ENCODE data around the gene CPVL. TPM values are rescaled to one million over a fixed set of nuclear protein-coding genes. Genes with fewer than 3 reads are reported as not detected.

CPVL gene
- total RNA-seq, 4 donors from 2014 or later, result 3.9 to 34.1 (median 15.7) TPM

DNA sequence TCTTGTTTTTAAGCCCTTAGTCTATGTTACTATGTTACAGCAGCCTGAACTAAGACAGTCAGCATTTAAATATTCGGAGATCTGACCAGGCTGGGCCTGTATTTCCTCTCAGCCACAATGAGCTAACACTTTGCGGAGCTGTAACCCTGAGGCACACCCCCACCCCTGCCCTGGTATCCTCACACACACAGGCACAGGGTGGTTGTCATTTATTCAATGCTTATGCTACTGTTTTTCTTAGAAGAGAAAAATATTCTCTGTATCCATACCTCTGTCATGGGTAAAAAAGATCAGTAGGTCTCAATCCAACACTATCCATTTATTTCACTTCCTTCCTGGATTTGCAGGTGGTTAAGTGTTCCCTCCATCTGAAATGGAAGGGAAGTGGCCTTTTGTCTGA is 107.9 kb downstream of the CPVL start:
- WGBS, 2 donors, result 61 to 87% methylated on average over 2 of the region's 2 CpGs
- TF ChIP-seq, protein P1, sequence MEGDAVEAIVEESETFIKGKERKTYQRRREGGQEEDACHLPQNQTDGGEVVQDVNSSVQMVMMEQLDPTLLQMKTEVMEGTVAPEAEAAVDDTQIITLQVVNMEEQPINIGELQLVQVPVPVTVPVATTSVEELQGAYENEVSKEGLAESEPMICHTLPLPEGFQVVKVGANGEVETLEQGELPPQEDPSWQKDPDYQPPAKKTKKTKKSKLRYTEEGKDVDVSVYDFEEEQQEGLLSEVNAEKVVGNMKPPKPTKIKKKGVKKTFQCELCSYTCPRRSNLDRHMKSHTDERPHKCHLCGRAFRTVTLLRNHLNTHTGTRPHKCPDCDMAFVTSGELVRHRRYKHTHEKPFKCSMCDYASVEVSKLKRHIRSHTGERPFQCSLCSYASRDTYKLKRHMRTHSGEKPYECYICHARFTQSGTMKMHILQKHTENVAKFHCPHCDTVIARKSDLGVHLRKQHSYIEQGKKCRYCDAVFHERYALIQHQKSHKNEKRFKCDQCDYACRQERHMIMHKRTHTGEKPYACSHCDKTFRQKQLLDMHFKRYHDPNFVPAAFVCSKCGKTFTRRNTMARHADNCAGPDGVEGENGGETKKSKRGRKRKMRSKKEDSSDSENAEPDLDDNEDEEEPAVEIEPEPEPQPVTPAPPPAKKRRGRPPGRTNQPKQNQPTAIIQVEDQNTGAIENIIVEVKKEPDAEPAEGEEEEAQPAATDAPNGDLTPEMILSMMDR (IDR thresholded peaks at IDR 0.05), result no peak
- no peak for TF ChIP-seq POLR2A (IDR thresholded peaks at IDR 0.05)
- no peaks in the 10 kb centered on the region for H3K27me3 ChIP-seq
- H3K4me3 ChIP-seq, result no peak overlapping the region
- H3K9me3 ChIP-seq, result no peaks in the 10 kb centered on the region
- no peaks in the 10 kb centered on the region for H3K36me3 ChIP-seq
- intact Hi-C loops (cut with DNase I), result no loop called here
- H3K27ac ChIP-seq, result no peak overlapping the region
- peaks cover 0 to 38% (median 9%) of the 10 kb centered on the region in 3 donors for H3K4me1 ChIP-seq
- no peak for DNase-seq

DNA sequence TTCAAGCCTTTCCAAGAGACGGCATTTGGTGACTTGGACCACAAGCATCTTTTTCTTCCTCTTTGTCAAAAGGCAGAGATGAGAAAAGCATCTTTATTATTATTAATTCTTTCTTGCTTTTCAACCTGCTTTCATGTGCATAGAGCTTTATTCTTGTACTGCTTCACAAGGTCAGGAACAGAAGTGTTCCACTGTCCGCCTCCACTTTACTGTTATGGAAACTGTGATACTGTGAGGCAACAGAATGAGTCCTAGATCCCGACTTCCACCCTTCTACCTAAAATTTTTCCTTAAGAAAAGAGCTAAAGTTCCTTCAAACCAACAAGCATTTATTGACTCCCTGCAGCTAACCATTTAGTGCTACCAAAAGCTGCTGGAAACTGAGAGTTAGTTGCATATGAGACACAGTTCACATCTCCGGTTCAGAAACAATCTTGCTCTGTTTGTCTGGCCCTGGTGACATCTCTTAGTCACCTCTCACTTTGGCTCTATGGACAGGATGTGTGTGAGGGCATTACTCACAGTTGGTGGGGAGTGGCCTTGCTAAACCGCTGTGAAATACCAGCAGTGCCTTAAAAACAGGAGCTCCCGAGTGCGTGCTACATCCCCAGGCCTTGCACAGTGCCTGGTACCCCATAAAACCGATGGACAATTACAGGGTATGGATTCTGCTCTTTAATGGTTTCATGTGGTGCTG is 111.1 kb downstream of the CPVL start:
- no peak for TF ChIP-seq POLR2A (IDR thresholded peaks at IDR 0.05)
- TF ChIP-seq, protein P1 (IDR thresholded peaks at IDR 0.05), result no peak
- H3K4me3 ChIP-seq, result no peak overlapping the region
- 72 to 84% methylated on average over 8 of the region's 8 CpGs for WGBS, 2 donors
- H3K9me3 ChIP-seq, result no peaks in the 10 kb centered on the region
- intact Hi-C loops (cut with DNase I), result no loop called here
- H3K36me3 ChIP-seq, result no peaks in the 10 kb centered on the region
- DNase-seq, result no peak
- peaks cover 0 to 27% (median 6%) of the 10 kb centered on the region in 3 donors for H3K4me1 ChIP-seq
- no peak overlapping the region for H3K27ac ChIP-seq
- no peaks in the 10 kb centered on the region for H3K27me3 ChIP-seq

DNA sequence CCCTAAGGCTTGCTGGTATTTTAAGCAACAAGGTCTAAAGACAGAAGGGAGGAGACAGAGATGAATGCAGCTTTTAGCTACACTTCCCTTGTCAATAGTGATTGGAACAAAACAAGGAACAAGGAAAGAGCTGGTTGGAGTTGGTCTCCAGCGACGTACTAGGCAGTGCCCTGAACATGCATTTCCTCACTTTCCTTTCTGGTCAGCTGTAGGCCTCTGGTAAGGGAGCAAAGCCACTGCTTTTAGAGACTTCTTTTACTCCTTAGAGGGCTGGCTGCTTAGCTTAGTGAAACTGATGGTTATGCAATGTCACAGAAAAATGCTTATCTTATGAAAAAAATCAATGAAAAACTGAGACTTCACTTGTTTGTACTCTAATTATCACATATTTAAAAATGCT is 112.8 kb downstream of the CPVL start:
- WGBS, 2 donors, result 71 to 74% methylated on average over 2 of the region's 2 CpGs
- H3K9me3 ChIP-seq, result no peaks in the 10 kb centered on the region
- no peak overlapping the region for H3K4me3 ChIP-seq
- intact Hi-C loops (cut with DNase I), result no loop called here
- H3K4me1 ChIP-seq, result peaks cover 0 to 14% (median 0%) of the 10 kb centered on the region in 3 donors
- no peaks in the 10 kb centered on the region for H3K27me3 ChIP-seq
- H3K27ac ChIP-seq, result peak overlapping the region in 1 of 4 donors; percentile 45
- no peak for DNase-seq
- H3K36me3 ChIP-seq, result no peaks in the 10 kb centered on the region
- TF ChIP-seq, protein P1 (IDR thresholded peaks at IDR 0.05), result no peak
- no peak for TF ChIP-seq POLR2A (IDR thresholded peaks at IDR 0.05)

- 79 to 88% methylated on average over 4 of the region's 4 CpGs for WGBS, 2 donors
- no peaks in the 10 kb centered on the region for H3K27me3 ChIP-seq
- H3K27ac ChIP-seq, result no peak overlapping the region
- TF ChIP-seq, protein P1 (IDR thresholded peaks at IDR 0.05), result no peak
- no peak for TF ChIP-seq POLR2A (IDR thresholded peaks at IDR 0.05)
- no peaks in the 10 kb centered on the region for H3K36me3 ChIP-seq
- no peak for DNase-seq
- peaks cover 0 to 8% (median 0%) of the 10 kb centered on the region in 3 donors for H3K4me1 ChIP-seq
- H3K4me3 ChIP-seq, result no peak overlapping the region
- intact Hi-C loops (cut with DNase I), result no loop called here
- peaks cover 0 to 3% (median 0%) of the 10 kb centered on the region in 3 donors for H3K9me3 ChIP-seq
These were observed 114.2 kb downstream of the CPVL start for GRCh38 chr7:29032146-29032545.

DNA sequence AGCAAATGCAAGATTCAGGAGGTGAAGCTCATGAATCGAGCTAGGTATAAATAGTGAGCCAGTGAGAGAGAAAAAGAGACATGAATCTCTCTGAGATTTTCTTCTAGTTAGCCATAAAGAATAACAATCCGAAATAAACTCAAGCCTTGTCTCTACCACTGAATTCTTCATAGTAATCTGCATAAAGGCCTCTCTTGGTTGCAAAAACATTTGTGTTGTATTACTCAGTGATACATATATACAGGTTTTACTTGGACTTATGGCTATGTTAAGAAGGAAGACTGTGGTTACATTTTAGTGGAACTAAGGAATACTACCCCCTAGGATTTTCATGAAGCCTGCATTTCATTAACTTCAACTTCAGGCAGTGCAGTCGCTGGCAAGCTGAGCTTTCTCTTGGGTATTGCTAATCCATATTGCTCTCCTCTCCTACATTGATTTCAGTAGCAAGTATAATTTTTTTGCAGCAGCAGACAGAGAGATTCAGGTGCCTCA is 115.5 kb downstream of the CPVL start:
- H3K4me1 ChIP-seq, result peaks cover 0 to 8% (median 0%) of the 10 kb centered on the region in 3 donors
- H3K27ac ChIP-seq, result no peak overlapping the region
- H3K36me3 ChIP-seq, result no peaks in the 10 kb centered on the region
- no peak for DNase-seq
- intact Hi-C loops (cut with DNase I), result no loop called here
- no peaks in the 10 kb centered on the region for H3K27me3 ChIP-seq
- 70 to 87% methylated on average over 3 of the region's 3 CpGs for WGBS, 2 donors
- peaks cover 0 to 10% (median 0%) of the 10 kb centered on the region in 3 donors for H3K9me3 ChIP-seq
- H3K4me3 ChIP-seq, result no peak overlapping the region
- no peak for TF ChIP-seq POLR2A (IDR thresholded peaks at IDR 0.05)
- TF ChIP-seq, protein P1 (IDR thresholded peaks at IDR 0.05), result no peak

Data from esophagus squamous epithelium (tissue), 5 donors.